Activated T-helper 2 cell treated with anti-CD3 and anti-CD28 coated beads, Interferon-gamma antibody, Interleukin-2, Interleukin-4, amounts not matched to agents 10 μg/mL and 5 μg/mL and 100 μg/mL, durations not matched to agents 14 hours and 24 hours and 36 hours (primary cell): Measurements from ENCODE around the gene JMJD1C. TPM values are rescaled to one million over a fixed set of nuclear protein-coding genes. Genes with fewer than 3 reads are reported as not detected.

Experiments
- DNase-seq: peaks from one replicate; pipeline ENCODE4 v3.0.0; 2021; ENCODE audit warnings: low spot score
- H3K27ac Mint-ChIP-seq: one replicate; pipeline ENCODE4 v1.8.0; 2021; ENCODE audit warnings: mixed read lengths
- H3K27me3 Mint-ChIP-seq: one replicate; pipeline ENCODE4 v1.8.0; 2021; ENCODE audit warnings: low read depth, mixed read lengths
- H3K36me3 Mint-ChIP-seq: one replicate; pipeline ENCODE4 v1.8.0; 2021; ENCODE audit warnings: low read depth, mixed read lengths
- H3K4me1 Mint-ChIP-seq: one replicate; pipeline ENCODE4 v1.8.0; 2021; ENCODE audit warnings: low read depth, mixed read lengths
- H3K4me3 Mint-ChIP-seq: one replicate; pipeline ENCODE4 v1.8.0; 2021; ENCODE audit warnings: low read depth, mild to moderate bottlenecking, moderate library complexity, mixed read lengths
- H3K9me3 Mint-ChIP-seq: one replicate; pipeline ENCODE4 v1.8.0; 2021; ENCODE audit warnings: mixed read lengths
- intact Hi-C: fragments of 100-400 bp; cut with micrococcal nuclease; formaldehyde crosslinking; loops from one replicate; pipeline ENCODE4 v1.15.1; 2023
- total RNA-seq: library from RNA; stranded (reverse); gene quantifications from 2 replicates; pipeline ENCODE4 v1.2.3, GENCODE V29; 2022

The JMJD1C gene
- total RNA-seq, 1 donor from 2014 or later, result 35.2 TPM

- no peaks in the 10 kb centered on the region for H3K27me3 Mint-ChIP-seq
- H3K4me1 Mint-ChIP-seq, result no peaks in the 10 kb centered on the region
- DNase-seq, result no peak
- intact Hi-C loops, result no loop called here
- H3K9me3 Mint-ChIP-seq, result no peaks in the 10 kb centered on the region
- no peak overlapping the region for H3K4me3 Mint-ChIP-seq
- no peak overlapping the region for H3K27ac Mint-ChIP-seq
- H3K36me3 Mint-ChIP-seq, result peaks cover 59% of the 10 kb centered on the region
Observed at GRCh38 chr10:63197344-63198092, 268.3 kb downstream of the JMJD1C start.

GRCh38 chr10:63192826-63193225 is 273.0 kb downstream of the JMJD1C start:
- H3K9me3 Mint-ChIP-seq, result no peaks in the 10 kb centered on the region
- H3K4me3 Mint-ChIP-seq, result no peak overlapping the region
- intact Hi-C loops, result no loop called here
- no peaks in the 10 kb centered on the region for H3K27me3 Mint-ChIP-seq
- no peak overlapping the region for H3K27ac Mint-ChIP-seq
- H3K36me3 Mint-ChIP-seq, result peaks cover 66% of the 10 kb centered on the region
- DNase-seq, result no peak
- H3K4me1 Mint-ChIP-seq, result no peaks in the 10 kb centered on the region

GRCh38 chr10:63175534-63175933 is 290.2 kb downstream of the JMJD1C start:
- intact Hi-C loops, result loop anchor here (2.0 kb wide), 1 partner anchor 93 kb away; no protein-coding TSS in a partner anchor
- no peak for DNase-seq
- Mint-ChIP-seq H3K4me1 (peaks cover 43% of the 10 kb centered on the region), H3K36me3 (peaks cover 81% of the 10 kb centered on the region), H3K27me3 (no peaks in the 10 kb centered on the region), H3K27ac (no peak overlapping the region), H3K4me3 (no peak overlapping the region), H3K9me3 (no peaks in the 10 kb centered on the region)

- DNase-seq, result no peak
- no peaks in the 10 kb centered on the region for H3K9me3 Mint-ChIP-seq
- intact Hi-C loops, result loop anchor here (1.0 to 5.0 kb wide), 7 partner anchors 37 to 534 kb away; no protein-coding TSS in a partner anchor
- H3K4me1 Mint-ChIP-seq, result peaks cover 55% of the 10 kb centered on the region
- H3K4me3 Mint-ChIP-seq, result no peak overlapping the region
- H3K27ac Mint-ChIP-seq, result peak overlapping the region; percentile 29
- H3K36me3 Mint-ChIP-seq, result peaks cover 86% of the 10 kb centered on the region
- no peaks in the 10 kb centered on the region for H3K27me3 Mint-ChIP-seq
Observed at GRCh38 chr10:63173468-63174232, 292.1 kb downstream of the JMJD1C start.

GRCh38 chr10:63171926-63172325 is 293.9 kb downstream of the JMJD1C start:
- Mint-ChIP-seq H3K4me1 (peaks cover 55% of the 10 kb centered on the region), H3K9me3 (no peaks in the 10 kb centered on the region), H3K27ac (no peak overlapping the region), H3K4me3 (no peak overlapping the region), H3K36me3 (peaks cover 81% of the 10 kb centered on the region), H3K27me3 (no peaks in the 10 kb centered on the region)
- intact Hi-C loops, result loop anchor here (2.0 to 5.0 kb wide), 5 partner anchors 39 to 535 kb away; no protein-coding TSS in a partner anchor
- DNase-seq, result no peak

GRCh38 chr10:63171255-63171855 is 294.4 kb downstream of the JMJD1C start:
- no peak for DNase-seq
- no peak overlapping the region for H3K4me3 Mint-ChIP-seq
- peaks cover 79% of the 10 kb centered on the region for H3K36me3 Mint-ChIP-seq
- H3K4me1 Mint-ChIP-seq, result peaks cover 55% of the 10 kb centered on the region
- no peaks in the 10 kb centered on the region for H3K27me3 Mint-ChIP-seq
- H3K9me3 Mint-ChIP-seq, result no peaks in the 10 kb centered on the region
- intact Hi-C loops, result loop anchor here (2.0 to 5.0 kb wide), 4 partner anchors 319 to 535 kb away; no protein-coding TSS in a partner anchor
- no peak overlapping the region for H3K27ac Mint-ChIP-seq

GRCh38 chr10:63169624-63170023 is 296.2 kb downstream of the JMJD1C start:
- Mint-ChIP-seq H3K27me3 (no peaks in the 10 kb centered on the region), H3K9me3 (no peaks in the 10 kb centered on the region), H3K27ac (no peak overlapping the region), H3K4me1 (peaks cover 53% of the 10 kb centered on the region), H3K36me3 (peaks cover 64% of the 10 kb centered on the region), H3K4me3 (no peak overlapping the region)
- no peak for DNase-seq
- intact Hi-C loops, result loop anchor here (1.0 to 5.0 kb wide), 5 partner anchors 317 to 553 kb away; no protein-coding TSS in a partner anchor

GRCh38 chr10:63168821-63169462 is 296.8 kb downstream of the JMJD1C start:
- intact Hi-C loops, result no loop called here
- peaks cover 48% of the 10 kb centered on the region for H3K4me1 Mint-ChIP-seq

GRCh38 chr10:63166742-63167258 is 299.0 kb downstream of the JMJD1C start:
- H3K27me3 Mint-ChIP-seq, result no peaks in the 10 kb centered on the region
- peaks cover 47% of the 10 kb centered on the region for H3K36me3 Mint-ChIP-seq
- no peak overlapping the region for H3K27ac Mint-ChIP-seq
- intact Hi-C loops, result loop anchor here (1.0 kb wide), 2 partner anchors 463 to 554 kb away; no protein-coding TSS in a partner anchor
- no peak for DNase-seq
- H3K9me3 Mint-ChIP-seq, result no peaks in the 10 kb centered on the region
- H3K4me3 Mint-ChIP-seq, result no peak overlapping the region
- H3K4me1 Mint-ChIP-seq, result peaks cover 29% of the 10 kb centered on the region

More at GRCh38 chr10:63168821-63169462, 296.8 kb downstream of the JMJD1C start:
- DNase-seq, result no peak
- Mint-ChIP-seq H3K4me3 (no peak overlapping the region), H3K9me3 (no peaks in the 10 kb centered on the region), H3K27me3 (no peaks in the 10 kb centered on the region), H3K27ac (no peak overlapping the region), H3K36me3 (peaks cover 60% of the 10 kb centered on the region)

GRCh38 chr10:63165249-63165648 is 300.5 kb downstream of the JMJD1C start:
- no peak overlapping the region for H3K27ac Mint-ChIP-seq
- no peak for DNase-seq
- H3K9me3 Mint-ChIP-seq, result no peaks in the 10 kb centered on the region
- H3K27me3 Mint-ChIP-seq, result no peaks in the 10 kb centered on the region
- no peak overlapping the region for H3K4me3 Mint-ChIP-seq
- intact Hi-C loops, result no loop called here
- peaks cover 19% of the 10 kb centered on the region for H3K4me1 Mint-ChIP-seq
- peaks cover 37% of the 10 kb centered on the region for H3K36me3 Mint-ChIP-seq

GRCh38 chr10:63164166-63164623 is 301.6 kb downstream of the JMJD1C start:
- no peaks in the 10 kb centered on the region for H3K9me3 Mint-ChIP-seq
- no peak overlapping the region for H3K27ac Mint-ChIP-seq
- no peaks in the 10 kb centered on the region for H3K27me3 Mint-ChIP-seq
- no peak for DNase-seq
- intact Hi-C loops, result no loop called here
- H3K4me3 Mint-ChIP-seq, result no peak overlapping the region
- H3K36me3 Mint-ChIP-seq, result peaks cover 27% of the 10 kb centered on the region
- H3K4me1 Mint-ChIP-seq, result peaks cover 14% of the 10 kb centered on the region

- Mint-ChIP-seq H3K4me3 (no peak overlapping the region), H3K4me1 (peaks cover 17% of the 10 kb centered on the region), H3K36me3 (peaks cover 10% of the 10 kb centered on the region), H3K27ac (no peak overlapping the region), H3K27me3 (no peaks in the 10 kb centered on the region), H3K9me3 (no peaks in the 10 kb centered on the region)
- DNase-seq, result no peak
- intact Hi-C loops, result no loop called here
Observed at GRCh38 chr10:63161592-63161991, 304.2 kb downstream of the JMJD1C start.
